IPS-20b (cell line): ENCODE data around the gene PUS1.
A peak's percentile ranks its signal among the peaks of the same experiment; 100 is the strongest.

ENCODE experiments used
- H3K27ac ChIP-seq: one replicate; pipeline ENCODE4 v1.5.1; 2013; ENCODE audit warnings: low read length
- H3K27me3 ChIP-seq: 2 replicates; pipeline ENCODE4 v1.6.1; 2013; ENCODE audit warnings: mild to moderate bottlenecking, low read length, inconsistent platforms; ENCODE audit not compliant: insufficient read depth
- H3K36me3 ChIP-seq: 2 replicates; pipeline ENCODE4 v1.6.1; 2013; ENCODE audit warnings: low read depth, mild to moderate bottlenecking, inconsistent platforms, low read length, moderate library complexity; ENCODE audit not compliant: insufficient read depth
- H3K4me1 ChIP-seq: 2 replicates; pipeline ENCODE4 v1.6.1; 2013; ENCODE audit warnings: mild to moderate bottlenecking, control low read depth, inconsistent platforms, low read length, moderate library complexity; ENCODE audit not compliant: insufficient read depth
- H3K4me3 ChIP-seq: 2 replicates; pipeline ENCODE4 v1.5.1; 2013; ENCODE audit warnings: mild to moderate bottlenecking, low read length, inconsistent platforms
- H3K9ac ChIP-seq: 2 replicates; pipeline ENCODE4 v1.6.1; 2013; ENCODE audit warnings: low read depth, mild to moderate bottlenecking, inconsistent platforms, low read length, moderate library complexity
- H3K9me3 ChIP-seq: 2 replicates; pipeline ENCODE4 v1.6.1; 2013; ENCODE audit warnings: mild to moderate bottlenecking, low read depth, low read length, inconsistent platforms; ENCODE audit not compliant: insufficient read depth

The PUS1 gene

GRCh38 chr12:131920902-131921840 lies 7.9 kb upstream of the PUS1 start:
- no peaks in the 10 kb centered on the region for H3K9me3 ChIP-seq
- H3K27ac ChIP-seq: no peak overlapping the region
- no peaks in the 10 kb centered on the region for H3K4me1 ChIP-seq
- no peaks in the 10 kb centered on the region for H3K27me3 ChIP-seq
- H3K4me3 ChIP-seq: no peak overlapping the region
- no peak overlapping the region for H3K9ac ChIP-seq
- peaks cover 27% of the 10 kb centered on the region for H3K36me3 ChIP-seq

- no peaks in the 10 kb centered on the region for H3K4me1 ChIP-seq
- no peak overlapping the region for H3K4me3 ChIP-seq
- no peaks in the 10 kb centered on the region for H3K27me3 ChIP-seq
- H3K36me3 ChIP-seq: peaks cover 22% of the 10 kb centered on the region
- H3K9ac ChIP-seq: no peak overlapping the region
- H3K27ac ChIP-seq: no peak overlapping the region
- no peaks in the 10 kb centered on the region for H3K9me3 ChIP-seq
Measured at GRCh38 chr12:131921866-131922769, 7.0 kb upstream of the PUS1 start.

- Histone ChIP-seq H3K9ac (no peak overlapping the region), H3K36me3 (peaks cover 22% of the 10 kb centered on the region), H3K4me1 (no peaks in the 10 kb centered on the region), H3K27ac (no peak overlapping the region), H3K9me3 (no peaks in the 10 kb centered on the region), H3K4me3 (no peak overlapping the region), H3K27me3 (peaks cover 1% of the 10 kb centered on the region; the same call in 1 of the 2 replicates)
Measured at GRCh38 chr12:131922772-131923171, 6.3 kb upstream of the PUS1 start.

GRCh38 chr12:131923260-131923659 lies 5.8 kb upstream of the PUS1 start:
- Histone ChIP-seq H3K36me3 (peaks cover 22% of the 10 kb centered on the region), H3K4me1 (no peaks in the 10 kb centered on the region), H3K9ac (no peak overlapping the region), H3K9me3 (no peaks in the 10 kb centered on the region), H3K27me3 (peaks cover 5% of the 10 kb centered on the region), H3K27ac (no peak overlapping the region), H3K4me3 (no peak overlapping the region)

- Histone ChIP-seq H3K27ac (no peak overlapping the region), H3K4me1 (peaks cover 3% of the 10 kb centered on the region; the same call in 1 of the 2 replicates)
Measured at GRCh38 chr12:131927110-131928079, 1.7 kb upstream of the PUS1 start.

GRCh38 chr12:131928080-131928710 lies 881 bp upstream of the PUS1 start:
- Histone ChIP-seq H3K4me1 (peaks cover 3% of the 10 kb centered on the region; the same call in 1 of the 2 replicates), H3K27me3 (peaks cover 5% of the 10 kb centered on the region), H3K9ac (peak overlapping the region; percentile 68; the same call in 1 of the 2 replicates), H3K36me3 (peaks cover 29% of the 10 kb centered on the region), H3K4me3 (peak overlapping the region; percentile 72; the same call in 1 of the 2 replicates), H3K27ac (no peak overlapping the region), H3K9me3 (no peaks in the 10 kb centered on the region)

More at GRCh38 chr12:131927110-131928079, 1.7 kb upstream of the PUS1 start:
- Histone ChIP-seq H3K4me3 (peak overlapping the region; percentile 72; the same call in 1 of the 2 replicates), H3K9me3 (no peaks in the 10 kb centered on the region), H3K9ac (peak overlapping the region; percentile 68; the same call in 1 of the 2 replicates), H3K27me3 (peaks cover 5% of the 10 kb centered on the region), H3K36me3 (peaks cover 21% of the 10 kb centered on the region)

GRCh38 chr12:131929581-131930456 lies 743 bp downstream of the PUS1 start:
- Histone ChIP-seq H3K9me3 (no peaks in the 10 kb centered on the region), H3K27me3 (peaks cover 5% of the 10 kb centered on the region), H3K9ac (peak overlapping the region; percentile 89), H3K4me3 (peak overlapping the region; percentile 78), H3K4me1 (peaks cover 3% of the 10 kb centered on the region; the same call in 1 of the 2 replicates), H3K27ac (peak overlapping the region; percentile 84), H3K36me3 (peaks cover 45% of the 10 kb centered on the region)

- Histone ChIP-seq H3K9ac (peak overlapping the region; percentile 89; the same call in 1 of the 2 replicates), H3K27me3 (peaks cover 5% of the 10 kb centered on the region), H3K4me1 (peaks cover 3% of the 10 kb centered on the region; the same call in 1 of the 2 replicates), H3K4me3 (peak overlapping the region; percentile 78), H3K27ac (no peak overlapping the region), H3K36me3 (peaks cover 52% of the 10 kb centered on the region), H3K9me3 (no peaks in the 10 kb centered on the region)
Measured at GRCh38 chr12:131930510-131930909, 1.4 kb downstream of the PUS1 start.

- no peak overlapping the region for H3K4me3 ChIP-seq
- no peak overlapping the region for H3K27ac ChIP-seq
- no peaks in the 10 kb centered on the region for H3K9me3 ChIP-seq
- H3K9ac ChIP-seq: no peak overlapping the region
- peaks cover 3% of the 10 kb centered on the region; the same call in 1 of the 2 replicates for H3K4me1 ChIP-seq
- H3K36me3 ChIP-seq: peaks cover 78% of the 10 kb centered on the region
- no peaks in the 10 kb centered on the region for H3K27me3 ChIP-seq
Measured at GRCh38 chr12:131933387-131933786, 4.3 kb downstream of the PUS1 start.

GRCh38 chr12:131934535-131934934 lies 5.5 kb downstream of the PUS1 start:
- Histone ChIP-seq H3K9me3 (no peaks in the 10 kb centered on the region), H3K4me1 (peaks cover 3% of the 10 kb centered on the region; the same call in 1 of the 2 replicates), H3K27me3 (no peaks in the 10 kb centered on the region), H3K4me3 (no peak overlapping the region), H3K36me3 (peaks cover 86% of the 10 kb centered on the region), H3K27ac (no peak overlapping the region), H3K9ac (no peak overlapping the region)
